HG03378 (cell line): ENCODE measurements around the gene LRRC8B.
"Not testable (repeated sequence)": the region's sequence is repeated elsewhere in the genome, so short reads cannot be mapped to it uniquely, and the experiment has no call there.

Source experiments
- ATAC-seq: cut with Tn5 transposase; IDR thresholded peaks from one replicate; pipeline ENCODE4 v1.9.1; 2021; ENCODE audit warnings: mild to moderate bottlenecking, moderate library complexity; ENCODE audit not compliant: unreplicated experiment

Gene LRRC8B

DNA sequence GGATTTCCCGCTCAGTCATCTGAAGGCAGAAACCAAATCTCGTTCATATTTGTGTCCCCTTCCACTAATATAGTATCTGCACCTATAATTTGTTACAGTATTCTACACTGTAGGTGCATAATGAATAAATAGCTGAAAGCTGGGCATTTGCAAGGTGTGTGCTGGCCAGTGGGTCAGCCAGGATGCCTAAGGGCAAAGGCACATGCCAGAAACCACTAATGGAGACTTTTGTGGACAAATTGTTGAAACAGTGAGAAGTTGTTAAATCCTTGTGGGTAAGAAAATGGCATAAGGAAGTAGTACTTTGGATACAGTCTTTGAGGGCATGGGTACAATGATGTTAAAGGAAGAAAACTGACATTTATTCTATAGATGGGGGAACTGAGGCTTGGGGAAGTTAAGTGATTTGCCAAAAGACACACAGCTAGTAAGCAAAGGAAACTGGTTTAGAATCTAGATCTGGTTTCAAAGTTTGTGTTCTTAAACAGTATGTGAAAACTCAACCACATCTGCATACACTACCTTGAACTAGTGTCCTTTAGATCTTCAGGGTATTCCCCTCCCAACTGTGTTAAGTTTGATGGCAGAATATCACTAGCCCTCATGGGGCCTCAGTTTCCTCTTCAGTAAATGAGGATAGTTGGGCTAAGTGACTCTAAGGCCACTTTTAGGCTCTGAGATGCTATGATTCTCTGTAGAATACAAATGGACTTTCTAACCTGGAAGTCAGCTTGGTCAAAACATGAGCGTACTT, 81.8 kb downstream of the LRRC8B start:
- ATAC-seq = no peak

- ATAC-seq = no peak
Measured at GRCh38 chr1:89607156-89607555, 82.5 kb downstream of the LRRC8B start.

- no peak for ATAC-seq
Measured at GRCh38 chr1:89607586-89608318, 83.1 kb downstream of the LRRC8B start.

GRCh38 chr1:89608319-89608983, 83.8 kb downstream of the LRRC8B start:
- ATAC-seq = no peak

GRCh38 chr1:89608984-89609725, 84.5 kb downstream of the LRRC8B start:
- no peak for ATAC-seq

GRCh38 chr1:89609781-89610456, 85.3 kb downstream of the LRRC8B start:
- no peak for ATAC-seq

- no peak for ATAC-seq
Measured at GRCh38 chr1:89610457-89611011, 85.9 kb downstream of the LRRC8B start.

- ATAC-seq = peak; percentile 98
Measured at GRCh38 chr1:89611721-89612120, 87.1 kb downstream of the LRRC8B start.

DNA sequence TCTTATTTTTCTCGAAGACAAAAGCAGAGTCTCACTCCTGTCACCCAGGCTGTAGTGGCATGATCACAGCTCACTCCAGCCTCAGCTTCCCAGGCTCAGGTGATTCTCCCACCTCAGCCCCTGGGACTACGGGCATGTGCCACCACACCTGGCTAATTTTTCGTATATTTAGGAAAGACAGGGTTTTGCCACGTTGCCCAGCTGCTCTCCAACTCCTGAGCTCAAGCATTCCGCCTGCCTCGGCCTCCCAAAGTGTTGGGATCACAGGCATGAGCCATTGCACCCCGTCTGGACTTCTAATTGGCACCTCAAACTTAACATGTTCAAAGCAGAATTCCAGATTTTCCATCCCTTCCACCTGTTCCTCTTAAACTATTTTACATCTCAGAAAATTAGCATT, 89.3 kb downstream of the LRRC8B start:
- no peak for ATAC-seq

DNA sequence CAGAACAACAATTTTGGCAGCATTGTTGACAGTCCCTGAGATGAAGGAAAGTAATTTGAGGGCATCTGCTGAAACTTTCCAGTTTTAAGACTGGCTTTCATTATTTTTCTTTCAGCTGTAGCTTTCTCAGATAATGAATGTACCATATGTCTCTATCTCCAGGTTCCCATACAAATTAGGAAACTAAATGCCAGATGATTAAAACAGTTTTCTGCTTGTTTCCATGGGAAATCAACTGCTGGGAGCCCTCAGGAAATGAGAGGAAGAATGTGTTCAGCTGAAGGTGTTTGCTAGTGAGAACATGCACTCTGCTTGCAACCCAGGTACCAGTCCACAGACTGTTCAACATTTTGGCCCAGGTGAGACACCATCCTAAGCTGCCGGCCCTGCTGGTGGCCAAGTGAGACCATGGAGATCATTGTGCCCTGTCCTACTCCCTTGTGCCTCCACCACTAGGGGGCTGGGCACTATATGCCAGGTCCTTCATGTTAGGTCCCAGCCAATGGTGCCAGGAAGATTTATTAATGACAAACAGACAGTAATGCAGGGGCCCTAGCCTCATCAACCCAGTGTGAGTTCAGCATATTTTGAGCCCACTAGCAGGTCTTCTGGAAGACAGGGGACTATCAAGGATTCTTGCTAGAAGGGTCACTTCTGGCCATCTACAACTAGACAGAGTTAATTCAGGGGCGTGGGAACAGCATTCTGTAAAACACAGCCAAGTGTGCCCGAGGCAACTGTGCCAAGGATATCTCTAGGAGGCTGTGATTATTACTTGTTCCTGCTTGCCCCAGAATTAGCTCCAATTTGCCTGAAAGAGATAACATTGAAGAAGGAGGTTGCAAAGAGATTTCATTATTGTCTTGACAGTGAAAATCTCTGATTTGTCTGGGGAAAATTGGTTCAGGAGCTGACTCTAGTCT, 91.3 kb downstream of the LRRC8B start:
- ATAC-seq = no peak

DNA sequence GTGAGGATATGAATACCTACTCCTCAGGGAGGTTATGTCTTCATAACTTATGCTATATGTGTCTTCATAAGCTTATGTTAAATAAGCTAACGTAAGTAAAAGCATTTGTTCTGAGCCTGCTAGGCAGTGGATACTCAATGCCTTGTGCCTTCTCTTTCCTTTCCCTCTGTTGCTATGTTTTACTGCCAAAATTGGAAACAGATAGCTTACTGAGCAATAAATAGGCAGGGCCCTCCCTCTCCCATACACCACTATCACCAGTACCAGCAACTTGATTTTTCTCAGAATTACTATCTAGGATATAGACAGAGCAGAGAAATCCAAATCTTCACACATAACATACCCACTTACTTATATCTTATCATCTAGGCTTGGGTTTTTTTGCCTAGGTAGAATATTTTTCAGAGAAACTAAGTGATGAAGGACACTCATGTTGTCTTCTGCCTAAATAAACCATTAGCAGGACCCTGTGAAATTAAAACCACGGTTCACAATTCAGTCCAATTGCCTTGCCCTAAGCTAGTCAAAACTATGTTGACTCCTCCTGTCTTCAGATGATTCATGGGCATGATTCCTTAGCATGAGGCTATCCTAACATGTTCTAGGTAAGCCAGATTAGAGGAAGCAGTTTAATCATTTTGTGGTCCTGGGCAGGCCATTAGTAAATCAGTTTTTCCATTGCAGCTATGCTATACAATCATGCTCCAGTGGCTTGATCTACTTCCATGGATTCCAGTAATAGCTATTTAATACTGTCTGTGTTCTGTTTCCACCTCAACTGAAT, 92.4 kb downstream of the LRRC8B start:
- ATAC-seq = no peak

GRCh38 chr1:89620664-89621063, 96.0 kb downstream of the LRRC8B start:
- ATAC-seq = no peak

DNA sequence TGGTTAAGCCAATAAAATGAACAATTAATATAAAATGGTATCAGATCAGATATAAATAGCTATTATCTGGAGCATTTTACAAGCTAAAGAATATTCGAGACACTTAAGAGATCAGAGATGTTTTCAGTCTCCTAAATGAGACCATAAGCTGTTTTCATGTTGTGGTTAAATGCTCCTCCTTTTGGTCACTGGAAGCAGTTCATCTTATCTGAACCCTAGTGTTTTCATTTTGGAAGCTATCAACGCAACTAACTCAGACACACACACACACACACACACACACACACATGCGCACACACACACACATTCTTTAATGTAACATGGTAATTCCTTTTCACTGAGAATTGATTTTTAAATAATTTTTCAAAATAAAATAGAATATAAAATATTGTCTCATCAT, 98.3 kb downstream of the LRRC8B start:
- no peak for ATAC-seq

- ATAC-seq = no peak
Measured at GRCh38 chr1:89624314-89624713, 99.7 kb downstream of the LRRC8B start.

DNA sequence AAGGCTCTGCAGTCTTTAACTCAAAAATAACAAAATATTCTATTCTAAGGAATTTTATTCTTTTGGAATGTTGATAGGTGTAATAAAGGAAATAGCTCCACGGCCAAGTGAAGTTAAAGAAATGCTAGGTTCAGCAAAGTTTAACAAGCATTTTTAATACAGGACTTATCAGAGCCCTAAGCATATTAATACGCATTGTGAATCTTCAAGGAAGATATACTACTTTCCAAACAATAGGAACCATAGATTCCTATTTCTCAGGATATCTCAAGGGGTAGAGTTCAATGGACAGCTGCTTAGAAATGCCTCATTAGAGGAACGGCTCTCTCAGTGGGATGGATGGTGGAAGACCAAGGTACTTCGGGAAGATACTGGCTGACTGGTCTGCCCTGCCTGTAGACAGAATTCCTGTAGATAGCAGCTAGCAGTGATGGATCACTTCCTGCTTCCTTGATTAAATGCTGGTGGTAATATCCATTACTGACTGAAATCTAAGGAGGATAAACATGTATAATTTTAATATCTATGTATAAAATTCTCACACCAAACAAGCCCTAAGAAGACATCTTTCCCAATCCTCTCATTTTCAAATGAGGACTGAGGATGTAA, 100.2 kb downstream of the LRRC8B start:
- no peak for ATAC-seq

DNA sequence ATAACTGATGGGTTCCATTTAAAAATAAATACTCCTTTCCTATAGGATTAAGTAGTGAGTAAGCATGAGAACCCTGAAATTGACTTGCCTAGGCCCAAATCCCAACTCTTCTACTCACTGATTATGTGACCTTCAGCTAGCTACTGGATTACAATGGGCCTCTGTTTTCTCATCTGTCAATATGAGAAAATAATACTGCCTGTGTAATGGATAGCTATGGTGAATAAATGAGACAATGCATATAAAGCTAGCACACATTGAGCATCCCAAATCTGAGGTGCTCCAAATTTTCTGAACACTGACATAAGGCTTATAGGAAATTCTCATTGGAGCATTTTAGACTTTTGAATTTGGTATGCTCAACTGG, 103.0 kb downstream of the LRRC8B start:
- no peak for ATAC-seq

GRCh38 chr1:89629146-89629545, 104.5 kb downstream of the LRRC8B start:
- no peak for ATAC-seq

DNA sequence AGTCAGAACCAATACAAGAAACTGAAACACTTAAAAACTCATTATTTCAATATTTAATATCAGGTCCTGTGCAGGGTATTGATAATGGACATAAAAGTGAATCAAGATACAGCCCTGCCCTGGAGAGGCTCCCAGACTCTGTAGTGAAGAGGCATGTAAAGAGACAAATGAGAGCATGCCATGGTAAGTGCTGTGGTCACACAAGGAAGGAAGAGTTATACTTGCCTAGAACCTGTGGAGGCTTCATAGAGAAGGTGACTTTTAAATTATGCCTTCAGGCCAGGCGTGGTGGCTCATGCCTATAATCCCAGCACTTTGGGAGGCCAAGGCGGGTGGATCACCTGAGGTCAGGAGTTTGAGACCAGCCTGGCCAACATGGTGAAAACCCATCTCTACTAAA, 105.0 kb downstream of the LRRC8B start:
- ATAC-seq = not testable (repeated sequence)
